Forelimb muscle (tissue), 1 donor: ENCODE data around the gene FAM131A. TPM values are rescaled to one million over a fixed set of nuclear protein-coding genes. Genes with fewer than 3 reads are reported as not detected.

ENCODE experiments used
- DNase-seq: peaks from one replicate; pipeline ENCODE4 v3.0.0-alpha.2; 2013; ENCODE audit warnings: low read depth
- polyA plus RNA-seq: library from polyadenylated mRNA; unstranded; fragments of 120-200 nt; gene quantifications from one replicate; pipeline ENCODE4 v1.2.1, GENCODE V29; 2013; ENCODE audit not compliant: insufficient read length

Gene FAM131A
- polyA plus RNA-seq, 1 donor: 8.8 TPM

DNA sequence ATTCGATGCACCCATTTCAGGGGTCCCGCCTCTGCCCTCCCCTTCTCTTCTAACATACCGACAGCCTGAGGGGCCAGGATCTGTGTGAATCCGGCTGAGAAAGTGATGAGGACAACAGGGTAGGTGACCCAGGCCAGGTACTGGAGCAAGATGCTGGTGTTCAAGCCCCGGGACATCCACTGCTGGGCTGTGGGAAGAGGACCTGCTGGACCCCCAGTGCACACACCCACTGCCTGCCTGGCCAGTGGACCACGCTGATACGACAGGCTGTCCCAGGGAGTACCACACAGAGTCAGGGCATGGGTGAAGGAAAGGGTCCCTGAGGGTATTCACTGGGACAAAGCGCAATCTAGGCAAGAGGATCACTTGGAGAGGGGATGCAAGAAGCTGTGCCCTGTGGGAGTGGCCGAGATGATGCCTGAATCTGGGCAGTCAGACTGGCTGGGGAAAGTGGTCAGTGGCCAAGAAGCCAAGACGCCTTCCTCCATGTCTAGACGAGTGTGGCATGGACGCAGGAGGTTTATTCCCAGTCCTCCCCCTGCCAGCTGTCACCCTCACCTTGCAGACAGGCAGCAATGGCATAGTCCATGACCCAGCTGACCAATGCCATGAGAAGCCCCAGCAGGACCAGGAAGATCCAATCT, 20.8 kb downstream of the FAM131A start:
- no peak for DNase-seq

DNA sequence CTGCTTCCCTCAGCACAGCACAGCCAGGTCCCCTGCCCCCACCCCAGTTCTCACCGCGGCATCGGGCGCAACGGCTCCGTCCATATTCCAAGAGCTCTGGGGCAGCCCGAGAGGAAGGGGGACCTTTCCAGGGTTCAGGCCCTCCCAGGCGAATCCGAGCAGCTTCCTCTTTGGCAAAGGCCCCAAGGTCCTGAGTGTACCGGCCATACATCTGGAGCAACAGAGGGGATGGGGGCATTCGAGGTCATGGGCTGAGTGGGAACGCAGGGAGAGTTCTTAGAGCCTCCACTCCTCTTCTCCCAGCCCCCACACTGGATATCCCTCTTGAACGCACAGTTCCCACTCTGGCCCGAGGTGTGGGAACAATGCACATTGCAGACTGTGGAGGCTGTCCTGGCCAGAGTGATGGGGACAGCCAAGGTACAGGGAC, 21.5 kb downstream of the FAM131A start:
- DNase-seq: no peak

DNA sequence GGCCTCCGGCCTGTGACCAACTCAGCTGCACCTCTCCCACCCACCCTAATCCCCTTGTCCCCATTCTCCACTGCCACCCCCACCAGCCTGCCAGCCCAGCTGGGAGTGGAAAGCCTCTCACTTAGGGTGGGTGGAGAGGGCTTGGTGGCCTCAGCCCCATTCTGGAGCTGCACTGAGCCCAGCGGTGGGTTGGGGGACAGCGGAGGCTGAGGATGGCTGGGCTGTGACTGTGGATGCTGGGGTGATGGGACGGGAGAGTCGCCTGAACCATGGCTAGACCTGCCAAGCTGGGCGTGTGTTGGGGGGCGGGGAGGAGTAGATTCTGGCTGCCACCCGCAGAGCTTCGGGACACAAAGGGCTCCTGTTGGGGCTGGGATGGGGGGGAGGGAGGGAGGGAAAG, 22.2 kb downstream of the FAM131A start:
- no peak for DNase-seq

DNA sequence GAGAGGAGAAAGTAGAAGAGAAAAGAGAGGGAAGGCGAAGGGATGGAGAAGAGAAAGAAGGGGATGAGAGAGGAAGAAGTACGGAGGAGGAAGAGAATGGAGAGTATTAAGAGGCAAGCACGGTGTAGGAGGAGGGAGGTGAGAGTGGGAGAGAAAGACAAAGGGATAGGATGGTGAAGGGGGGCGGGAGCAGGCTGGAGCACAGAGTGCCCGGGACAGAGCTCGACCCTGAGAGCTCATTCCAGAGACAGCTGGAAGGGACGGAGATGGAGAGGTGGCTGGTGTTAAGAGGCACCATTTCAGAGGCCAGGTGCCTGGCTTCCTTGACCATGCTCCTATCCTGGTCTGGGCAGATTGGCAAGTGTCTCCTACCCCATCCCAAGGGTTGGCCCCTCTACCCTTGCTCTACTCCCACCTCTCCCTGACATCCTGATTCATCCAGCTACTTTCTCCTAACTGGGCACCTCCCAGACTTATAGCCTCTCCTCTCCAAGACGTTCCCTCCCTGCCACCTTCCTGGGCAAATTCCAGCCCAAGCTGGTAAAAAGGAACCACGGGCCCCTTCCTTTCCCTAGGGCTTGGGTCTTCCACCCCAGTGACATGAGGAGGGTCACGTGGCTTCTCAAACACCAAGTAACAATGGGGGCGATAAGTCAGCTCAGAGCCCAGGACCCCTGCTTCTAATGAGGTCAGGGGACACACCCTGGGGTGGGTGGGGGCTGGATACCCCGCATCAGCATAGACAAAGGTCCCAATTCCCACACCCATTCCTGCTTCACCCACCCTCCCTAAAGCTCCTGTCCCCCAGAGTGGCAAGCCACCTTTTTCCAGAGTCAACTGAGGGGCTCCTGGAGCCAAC, 22.9 kb downstream of the FAM131A start:
- no peak for DNase-seq

DNA sequence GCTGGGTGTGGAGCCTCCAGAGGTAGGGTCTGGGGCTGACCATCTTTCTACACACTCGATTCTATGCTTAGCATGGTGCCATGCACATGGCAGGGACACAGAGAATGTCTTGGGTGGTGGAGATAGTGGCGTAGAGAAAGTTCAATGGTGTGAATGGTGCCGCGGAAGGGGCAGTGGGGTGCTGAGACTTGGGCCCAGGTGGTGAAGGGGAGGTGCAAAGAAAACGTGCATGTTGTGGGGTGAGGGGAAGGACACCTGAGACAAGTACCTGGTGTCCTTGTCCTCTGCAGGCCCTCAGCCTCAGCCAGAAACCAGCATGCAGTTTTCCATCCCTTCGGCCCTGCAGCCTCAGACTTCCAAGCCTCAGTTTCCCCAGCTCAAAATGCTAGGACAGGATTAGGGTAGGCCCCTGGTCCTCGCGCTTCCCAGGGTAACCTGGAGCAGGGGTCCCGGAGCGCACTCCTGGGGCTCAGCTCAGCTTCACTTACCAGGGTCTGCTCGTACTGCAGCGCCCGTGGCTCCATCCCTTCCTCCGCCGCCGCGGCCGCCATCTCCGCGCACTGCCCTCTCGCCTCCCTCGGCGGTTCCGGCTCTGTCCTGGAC, 23.6 kb downstream of the FAM131A start:
- DNase-seq: no peak

DNA sequence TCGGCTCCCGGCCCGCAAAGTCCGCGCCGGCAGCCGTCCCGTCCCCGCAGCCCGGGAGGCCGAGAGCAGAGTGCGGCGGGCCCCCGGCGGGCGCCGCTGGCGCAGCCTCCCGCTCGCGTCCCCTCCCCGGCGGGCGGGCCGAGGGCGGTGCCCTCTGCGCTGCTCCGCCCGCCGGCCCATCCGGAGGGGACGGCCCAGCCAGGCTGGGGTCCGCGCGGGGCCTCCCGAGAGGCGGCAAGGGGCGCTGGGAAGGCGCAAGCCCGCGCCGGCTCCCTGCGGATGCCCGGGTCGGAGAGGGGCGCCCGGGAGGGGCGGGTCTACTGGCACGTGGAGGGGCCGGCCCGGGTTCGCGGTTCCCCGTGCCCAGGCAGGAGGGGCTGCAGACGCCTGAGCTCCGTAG, 24.1 kb downstream of the FAM131A start, which contains the start of the genes CLCN2 and POLR2H:
Gene CLCN2, minus strand, starts transcription at position 74 of the 400 bp plus-strand sequence. CDS start 126 bp downstream, outside the sequence.
Gene POLR2H, plus strand, starts transcription at position 179 of the 400 bp plus-strand sequence. CDS start 1,783 bp downstream, outside the sequence.
- no peak for DNase-seq

DNA sequence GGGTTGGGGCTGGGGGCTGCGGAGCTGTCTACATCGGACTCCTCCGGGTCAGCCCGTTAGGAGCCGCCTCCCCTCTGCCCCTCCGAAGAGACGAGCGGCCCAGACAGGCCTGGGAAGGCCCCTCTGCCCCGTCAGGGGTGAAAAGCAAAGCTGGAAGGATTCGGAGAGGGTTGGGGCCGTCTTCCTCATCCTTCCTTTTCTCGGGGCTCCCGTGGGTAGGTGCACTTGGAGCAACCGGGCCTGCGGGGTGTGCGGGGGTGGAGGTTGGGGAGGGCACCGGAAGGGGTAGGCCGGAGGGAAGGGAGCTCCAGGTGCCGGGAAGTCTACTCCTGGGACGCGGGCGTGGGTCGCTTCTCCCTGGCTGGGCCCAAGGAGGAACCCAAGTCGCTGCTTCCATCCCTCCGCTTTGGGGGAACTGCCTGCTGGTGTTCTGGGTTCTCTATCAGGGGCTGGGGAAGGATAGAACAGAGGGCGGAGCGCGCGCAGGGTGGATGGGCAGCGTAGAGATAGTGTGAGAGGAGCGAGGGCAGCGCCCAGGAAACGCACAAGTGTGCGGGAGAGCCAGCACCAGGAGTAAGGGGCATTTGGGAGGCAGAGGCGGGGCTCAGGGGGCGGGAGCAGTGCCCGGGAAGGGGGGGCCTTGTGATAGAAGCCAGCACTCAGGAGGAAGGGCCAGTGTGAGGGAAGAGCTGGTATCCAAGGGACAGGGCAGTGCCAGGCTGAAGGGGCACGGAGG, 24.7 kb downstream of the FAM131A start:
- no peak for DNase-seq

DNA sequence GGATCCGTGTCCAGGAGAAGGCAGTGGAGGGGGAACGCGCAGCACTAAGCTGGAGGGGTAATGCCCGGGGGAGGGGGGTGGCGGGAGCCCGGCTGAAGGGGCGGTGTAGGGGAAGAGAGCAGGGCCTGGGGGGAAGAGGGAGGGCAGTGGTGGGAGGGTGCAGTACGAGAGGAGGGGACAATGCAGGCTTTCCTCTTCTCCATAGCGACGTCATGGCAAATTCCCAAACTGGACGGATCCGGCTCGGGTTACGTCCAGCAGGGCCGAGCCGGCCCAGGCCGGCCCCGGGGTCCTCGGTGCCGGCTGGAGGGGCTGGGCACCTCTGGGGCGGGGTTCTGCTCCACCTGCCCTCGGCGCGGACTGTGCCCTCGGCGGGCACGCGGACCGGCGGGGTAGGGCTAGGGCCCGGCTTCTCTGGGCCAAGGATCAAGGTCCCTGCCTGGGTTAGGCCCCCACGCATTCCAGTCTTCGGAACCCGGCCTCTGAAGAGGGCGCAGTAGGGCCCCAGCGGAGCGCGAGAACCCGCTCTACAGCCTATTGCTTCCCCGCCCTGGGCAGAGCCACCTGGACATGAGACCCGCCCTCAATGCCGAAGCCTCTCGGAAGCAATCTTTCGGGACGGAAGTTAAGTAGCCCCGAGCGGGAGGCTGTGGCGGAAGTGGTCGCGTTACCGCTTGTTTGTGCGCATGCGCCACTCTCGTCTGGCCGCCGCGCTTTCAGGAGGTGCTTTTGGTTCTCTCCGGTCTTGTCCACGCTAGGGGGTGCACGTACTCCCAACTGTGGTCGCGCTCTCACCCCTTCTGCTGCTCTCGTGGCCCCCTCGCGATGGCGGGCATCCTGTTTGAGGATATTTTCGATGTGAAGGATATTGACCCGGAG, 25.5 kb downstream of the FAM131A start:
- DNase-seq: peak; percentile 95

DNA sequence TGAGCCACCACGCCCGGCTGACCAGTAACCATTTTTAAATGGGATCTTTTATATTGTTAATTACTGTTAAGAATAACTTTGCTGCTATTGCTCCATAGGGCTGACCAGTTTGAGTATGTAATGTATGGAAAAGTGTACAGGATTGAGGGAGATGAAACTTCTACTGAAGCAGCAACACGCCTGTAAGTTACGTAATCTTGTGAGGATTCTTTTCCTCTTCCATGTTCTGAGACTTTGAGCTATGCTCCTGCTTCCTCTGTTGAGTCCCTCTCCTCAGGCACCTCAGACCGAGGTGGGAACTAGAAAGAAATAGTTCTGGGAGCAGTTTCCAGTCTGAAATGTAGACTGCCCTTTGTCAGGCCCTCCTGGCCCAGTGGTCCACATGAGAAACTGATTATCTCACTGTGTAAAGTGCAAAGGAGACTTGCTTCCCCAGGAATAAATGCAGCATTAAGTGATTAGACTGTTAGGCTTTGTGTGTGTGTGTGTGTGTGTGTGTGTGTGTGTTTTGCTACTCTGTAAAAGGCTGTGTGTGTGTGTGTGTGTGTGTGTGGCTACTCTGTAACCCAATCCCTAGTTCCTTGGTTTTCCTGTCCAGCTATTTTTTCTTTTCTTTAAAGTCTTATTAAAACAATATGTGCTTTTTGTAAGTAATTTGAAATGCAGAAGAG, 29.4 kb downstream of the FAM131A start:
- DNase-seq: no peak

DNA sequence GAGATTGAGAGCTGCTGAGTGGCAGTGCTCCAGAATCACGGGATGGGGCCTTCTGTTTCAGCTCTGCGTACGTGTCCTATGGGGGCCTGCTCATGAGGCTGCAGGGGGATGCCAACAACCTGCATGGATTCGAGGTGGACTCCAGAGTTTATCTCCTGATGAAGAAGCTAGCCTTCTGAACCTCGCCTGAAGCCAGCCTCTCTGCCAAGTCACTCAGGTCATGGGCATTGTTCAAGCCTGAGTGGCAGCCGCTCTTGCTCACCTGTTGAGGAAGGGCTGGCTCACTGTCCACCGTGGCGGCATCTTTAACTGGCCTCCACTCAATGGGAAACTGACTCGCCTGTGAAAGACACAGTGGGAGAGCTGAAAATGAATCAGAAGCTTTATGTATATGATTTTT, 30.7 kb downstream of the FAM131A start:
- DNase-seq: no peak

DNA sequence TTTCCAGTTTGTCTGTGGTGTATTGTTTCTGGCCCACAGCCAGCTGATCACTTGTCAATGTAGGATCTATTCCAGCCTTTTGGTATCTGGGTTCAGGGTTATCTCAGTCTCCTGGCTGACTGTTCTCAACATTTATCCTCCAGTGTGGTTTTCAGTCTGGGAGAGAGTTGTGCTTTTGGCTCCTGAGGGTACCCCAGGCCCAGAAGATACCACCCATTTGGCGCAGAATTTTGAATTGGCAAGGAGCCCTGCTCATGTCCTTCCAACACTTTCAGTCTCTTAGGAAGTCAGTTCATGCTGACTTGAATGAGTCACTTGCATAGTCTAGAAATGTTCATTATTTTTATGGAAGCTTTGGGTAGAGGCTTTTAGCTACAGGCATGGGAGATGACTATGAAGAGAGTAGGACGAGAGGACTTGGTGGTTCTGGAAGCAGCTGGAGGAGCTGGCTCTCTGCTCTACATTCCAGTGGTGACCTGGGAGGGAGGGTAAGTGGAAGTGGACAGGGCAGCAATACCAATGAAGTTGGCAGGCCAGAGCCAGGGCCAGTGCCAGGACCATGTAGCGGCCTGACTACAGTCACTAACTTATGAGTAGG, 31.3 kb downstream of the FAM131A start:
- DNase-seq: no peak

DNA sequence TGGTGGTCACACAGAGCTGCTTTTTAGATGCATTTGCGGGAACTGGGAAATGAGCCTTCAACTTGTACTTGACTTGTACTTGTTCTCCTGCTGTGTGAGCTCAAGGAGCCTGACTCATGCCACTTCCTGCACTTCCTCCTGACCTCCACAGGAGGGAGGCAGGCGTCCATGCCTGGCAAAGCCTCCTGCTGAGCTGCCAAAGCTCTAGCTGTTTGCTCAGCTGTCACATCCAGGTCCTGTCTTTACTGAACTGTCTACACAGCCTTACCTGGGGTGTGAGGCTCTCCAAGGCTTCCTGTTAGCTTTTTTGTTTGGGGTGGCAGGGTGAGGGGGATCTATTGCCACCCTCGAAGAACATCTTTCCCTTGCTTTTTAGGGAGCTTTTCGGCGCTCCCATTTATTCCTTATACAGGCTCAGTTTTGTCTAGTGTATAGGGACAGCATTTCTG, 34.2 kb downstream of the FAM131A start:
- peak; percentile 75 for DNase-seq

DNA sequence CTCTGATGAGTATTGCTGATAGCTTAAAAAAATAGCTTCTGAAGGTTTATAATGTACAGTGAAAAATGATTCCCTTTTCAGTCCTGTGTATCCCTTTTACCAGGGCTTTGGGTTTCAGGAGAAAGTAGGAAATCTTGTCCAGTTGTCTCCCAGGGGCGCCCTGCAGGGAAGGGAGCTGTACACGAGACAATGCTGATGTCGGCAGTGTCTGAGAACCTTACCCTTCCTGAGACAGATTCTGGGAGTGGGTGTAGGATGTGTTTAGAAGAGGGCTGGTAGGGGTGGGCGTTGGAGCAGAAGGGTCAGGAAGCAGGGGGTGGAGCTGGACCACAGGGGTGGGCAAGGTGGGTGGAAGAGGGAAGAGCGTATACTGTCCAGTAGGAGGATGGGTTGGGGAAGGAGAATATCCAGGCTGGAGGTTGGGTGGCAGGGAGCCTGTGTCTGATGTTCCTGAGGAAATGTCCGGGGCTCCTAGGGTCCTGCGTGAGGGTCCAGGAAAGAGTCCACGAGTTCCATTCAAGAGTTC, 35.0 kb downstream of the FAM131A start:
- no peak for DNase-seq

DNA sequence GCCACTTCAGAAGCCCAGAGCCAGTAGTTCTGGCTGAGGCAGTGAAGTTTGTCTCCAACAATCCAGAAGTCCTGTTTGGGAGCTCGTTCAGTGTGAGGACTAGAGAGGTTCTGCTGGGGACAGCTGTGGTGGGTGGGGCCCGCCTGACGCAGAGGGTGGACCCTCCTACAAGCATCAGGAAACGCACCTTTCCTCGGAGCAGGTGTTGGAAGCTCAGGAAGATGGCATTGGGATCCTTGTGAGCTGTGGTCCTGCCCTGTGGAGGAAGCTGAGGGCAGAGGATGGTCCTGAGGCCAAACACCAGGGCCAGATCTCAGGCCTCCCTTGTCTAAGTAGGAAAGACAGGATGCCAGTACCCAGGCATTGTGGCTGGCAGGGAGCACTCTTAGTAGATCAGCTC, 35.5 kb downstream of the FAM131A start:
- no peak for DNase-seq

DNA sequence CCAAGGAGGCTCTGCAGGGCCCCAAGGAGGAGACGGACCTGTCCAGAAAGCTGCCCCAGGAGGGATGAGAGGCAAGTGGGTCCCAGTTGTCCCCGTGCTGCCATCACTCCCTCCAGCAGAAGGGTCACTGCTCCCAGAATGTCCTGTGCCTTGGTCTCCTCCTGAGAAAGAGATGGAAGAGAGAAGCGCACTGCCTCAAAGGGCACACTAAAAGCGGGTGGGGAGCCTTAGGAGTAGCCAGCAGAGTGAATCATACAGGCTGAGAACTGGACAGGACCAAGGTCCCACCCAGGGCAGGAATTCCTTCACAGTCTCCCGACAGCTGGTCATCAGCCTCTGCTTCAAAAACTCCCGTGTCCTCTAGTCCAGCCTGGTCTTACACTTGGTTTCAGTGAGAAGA, 36.0 kb downstream of the FAM131A start:
- DNase-seq: no peak

DNA sequence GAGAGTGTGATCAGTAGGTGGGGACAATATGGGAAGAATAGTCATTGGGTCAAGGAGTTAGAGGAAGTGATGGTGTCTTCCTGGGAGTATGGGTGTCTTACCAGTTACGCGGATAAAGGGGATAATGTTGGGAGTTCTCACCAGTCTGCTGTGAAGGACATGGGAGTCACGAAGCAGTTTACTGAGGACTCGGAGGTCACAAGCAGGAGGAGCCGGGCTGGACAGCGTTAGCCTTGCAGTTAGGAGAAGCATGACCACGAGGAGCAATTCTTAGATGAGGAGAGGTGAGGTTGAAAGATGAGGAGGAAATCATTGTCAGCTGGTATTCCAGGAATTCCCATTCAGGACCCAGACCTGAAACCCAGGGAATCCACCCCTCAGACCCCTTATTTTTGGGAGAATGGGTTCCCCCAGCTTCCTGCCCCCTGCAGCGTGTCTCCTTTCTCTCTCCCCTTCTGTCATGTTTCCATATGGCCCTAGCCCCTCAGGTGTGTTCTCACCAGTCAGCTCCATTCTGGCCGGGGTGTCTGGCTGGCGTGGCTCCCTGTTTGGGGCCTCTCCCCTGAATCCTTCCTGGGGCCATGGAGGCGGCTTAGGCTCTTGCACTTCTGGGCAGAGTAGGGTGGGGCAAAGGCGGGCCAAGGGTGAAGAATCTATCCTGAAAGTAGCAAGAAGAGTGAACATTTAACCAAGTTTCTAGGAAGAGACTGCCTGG, 38.5 kb downstream of the FAM131A start:
- DNase-seq: no peak

DNA sequence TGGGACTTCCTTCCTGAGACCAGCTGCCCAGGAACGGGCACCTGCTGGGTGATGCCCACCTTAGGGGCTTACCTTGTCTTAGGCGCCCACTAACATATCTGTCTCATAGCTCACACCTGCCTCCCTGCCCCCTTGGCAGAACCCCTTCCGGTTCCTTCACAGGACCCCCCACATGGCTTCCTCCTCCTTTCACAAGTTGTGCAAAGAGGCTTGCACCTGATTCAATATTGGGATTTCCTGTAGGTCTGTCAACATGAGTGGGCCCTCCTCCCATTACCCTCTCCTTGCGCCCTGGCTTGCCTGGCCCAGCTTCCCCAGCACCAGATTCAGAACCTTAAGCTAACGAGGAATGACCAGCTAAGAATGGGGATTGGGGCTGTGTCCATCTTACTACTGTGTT, 40.0 kb downstream of the FAM131A start:
- DNase-seq: no peak

DNA sequence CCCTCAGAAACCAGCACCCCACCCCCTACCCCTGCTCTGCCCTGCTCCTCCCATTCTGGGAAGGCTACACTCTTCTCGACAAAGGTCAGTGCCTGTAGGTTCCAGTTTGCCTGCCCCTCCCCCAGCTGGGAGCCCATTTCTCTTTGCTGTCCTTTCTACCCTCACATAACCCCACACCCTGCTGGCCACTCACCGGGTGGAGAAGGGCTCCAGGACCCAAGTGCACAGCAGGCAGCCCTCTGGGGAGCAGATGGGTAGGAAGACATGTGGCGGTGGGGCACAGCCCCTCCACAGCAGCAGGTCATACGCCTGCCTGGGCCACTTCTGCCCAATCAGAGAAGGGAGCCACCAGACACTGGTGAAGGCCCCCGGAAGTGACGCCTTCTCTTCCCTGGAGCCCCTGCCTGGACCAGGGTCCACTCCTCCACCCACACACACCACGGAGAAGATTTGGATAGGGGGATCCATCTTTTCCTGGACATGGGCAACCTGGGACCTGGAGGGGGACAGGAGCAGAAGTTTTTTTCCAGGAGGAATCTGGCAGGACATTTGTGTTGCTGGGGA, 40.6 kb downstream of the FAM131A start, which contains the start of gene THPO:
Gene THPO, minus strand, starts transcription at position 326 of the 564 bp plus-strand sequence. CDS start 1,948 bp downstream, outside the sequence.
- DNase-seq: no peak
